ENCODE data around the gene THRB. TPM values are rescaled to one million over a fixed set of nuclear protein-coding genes. Genes with fewer than 3 reads are reported as not detected.

Gene THRB
- total and polyA plus RNA-seq, 8 donors = 10.1 to 18.6 (median 15.1) TPM

GRCh38 chr3:24332092-24332491, 162.6 kb downstream of the THRB start:
- Histone ChIP-seq H3K4me1 (no peaks in the 10 kb centered on the region), H3K9me3 (no peaks in the 10 kb centered on the region), H3K27me3 (no peaks in the 10 kb centered on the region), H3K27ac (no peak overlapping the region), H3K36me3 (no peaks in the 10 kb centered on the region), H3K4me3 (no peak overlapping the region)
- ATAC-seq = no peak
- TF ChIP-seq CTCF (IDR thresholded peaks at IDR 0.05) = no peak
- intact Hi-C loops (cut with DNase I) = no loop called here
- DNase-seq = no peak

- Histone ChIP-seq H3K27me3 (no peaks in the 10 kb centered on the region), H3K27ac (no peak overlapping the region), H3K4me3 (no peak overlapping the region), H3K36me3 (no peaks in the 10 kb centered on the region), H3K4me1 (no peaks in the 10 kb centered on the region), H3K9me3 (peaks cover 0 to 14% of the 10 kb centered on the region in 2 donors)
- ATAC-seq = no peak
- DNase-seq = no peak
- intact Hi-C loops (cut with DNase I) = no loop called here
- no peak for TF ChIP-seq CTCF (IDR thresholded peaks at IDR 0.05)
These were observed 171.4 kb downstream of the THRB start for GRCh38 chr3:24323272-24323671.

GRCh38 chr3:24320601-24321000, 174.0 kb downstream of the THRB start:
- Histone ChIP-seq H3K9me3 (peaks cover 0 to 17% of the 10 kb centered on the region in 2 donors), H3K27me3 (no peaks in the 10 kb centered on the region), H3K27ac (no peak overlapping the region), H3K4me3 (no peak overlapping the region), H3K4me1 (no peaks in the 10 kb centered on the region), H3K36me3 (no peaks in the 10 kb centered on the region)
- no peak for DNase-seq
- no peak for ATAC-seq
- TF ChIP-seq CTCF (IDR thresholded peaks at IDR 0.05) = no peak
- intact Hi-C loops (cut with DNase I) = no loop called here

- DNase-seq = no peak
- Histone ChIP-seq H3K36me3 (no peaks in the 10 kb centered on the region), H3K4me1 (no peaks in the 10 kb centered on the region), H3K4me3 (no peak overlapping the region), H3K27me3 (no peaks in the 10 kb centered on the region), H3K9me3 (peaks cover 0 to 17% of the 10 kb centered on the region in 2 donors), H3K27ac (no peak overlapping the region)
- ATAC-seq = no peak
- intact Hi-C loops (cut with DNase I) = no loop called here
- TF ChIP-seq CTCF (IDR thresholded peaks at IDR 0.05) = no peak
These were observed 175.9 kb downstream of the THRB start for GRCh38 chr3:24318677-24319287.

GRCh38 chr3:24316887-24317383, 177.7 kb downstream of the THRB start:
- TF ChIP-seq CTCF (IDR thresholded peaks at IDR 0.05) = no peak
- no peak overlapping the region for H3K27ac ChIP-seq
- no peaks in the 10 kb centered on the region for H3K36me3 ChIP-seq
- DNase-seq = no peak
- H3K4me3 ChIP-seq = no peak overlapping the region
- peaks cover 0 to 17% of the 10 kb centered on the region in 2 donors for H3K9me3 ChIP-seq
- ATAC-seq = no peak
- H3K4me1 ChIP-seq = no peaks in the 10 kb centered on the region
- H3K27me3 ChIP-seq = no peaks in the 10 kb centered on the region
- intact Hi-C loops (cut with DNase I) = no loop called here

Data from left lung (tissue), 10 donors.